HG02852 (cell line): ENCODE measurements around the gene CEBPZOS.
A peak's percentile ranks its signal among the peaks of the same experiment; 100 is the strongest.

Experiments
- ATAC-seq: cut with Tn5 transposase; IDR thresholded peaks from one replicate; pipeline ENCODE4 v1.9.1; 2021; ENCODE audit warnings: mild to moderate bottlenecking, moderate library complexity; ENCODE audit not compliant: unreplicated experiment

CEBPZOS gene

DNA sequence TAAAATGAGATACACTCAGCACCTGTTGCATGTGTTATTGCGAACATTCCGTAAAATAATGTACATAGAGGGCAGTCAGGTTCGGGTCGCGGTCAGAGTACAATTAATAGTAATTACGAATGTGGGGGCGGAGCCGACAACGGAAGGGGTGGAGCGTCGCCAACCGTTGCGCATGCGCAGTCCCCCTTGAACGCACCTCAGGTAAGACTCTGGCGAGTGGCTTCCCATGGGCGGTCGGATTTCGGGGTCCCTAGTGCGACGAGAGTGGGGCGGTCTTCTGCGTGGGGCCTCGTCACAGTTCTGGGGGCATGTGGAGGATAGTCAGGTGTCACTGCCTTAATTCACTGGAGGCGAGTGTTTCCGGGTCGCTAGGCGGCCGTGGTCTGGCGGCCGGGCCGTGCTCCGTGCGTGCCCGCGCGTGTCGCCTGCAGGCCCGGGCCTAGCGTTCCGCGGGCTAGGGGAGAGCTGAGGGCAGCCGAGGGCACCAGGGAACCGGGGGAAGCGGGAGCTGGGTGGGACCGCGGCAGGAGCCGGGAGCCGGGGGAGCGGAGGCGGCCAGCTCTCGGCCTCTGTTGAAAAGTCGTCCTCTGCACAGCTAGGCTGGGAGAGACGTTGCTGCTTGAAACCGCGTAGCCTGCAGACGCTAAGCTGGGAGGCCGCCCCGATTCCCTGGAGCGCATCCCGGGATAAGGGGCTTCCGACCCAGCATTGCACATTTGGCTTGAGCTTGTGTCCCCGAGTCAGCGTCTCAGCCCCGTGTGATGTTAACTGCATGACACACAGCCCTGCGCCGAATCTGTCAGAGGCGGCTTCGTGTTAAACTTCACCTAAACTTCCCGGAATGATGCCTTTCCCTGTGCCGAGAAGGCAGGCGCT lies at the start of gene CEBPZOS:
TSS of gene CEBPZOS (plus strand) at position 177 of the 876 bp plus-strand sequence. CDS start 3,209 bp downstream, outside the sequence.
- peak; percentile 70 for ATAC-seq

DNA sequence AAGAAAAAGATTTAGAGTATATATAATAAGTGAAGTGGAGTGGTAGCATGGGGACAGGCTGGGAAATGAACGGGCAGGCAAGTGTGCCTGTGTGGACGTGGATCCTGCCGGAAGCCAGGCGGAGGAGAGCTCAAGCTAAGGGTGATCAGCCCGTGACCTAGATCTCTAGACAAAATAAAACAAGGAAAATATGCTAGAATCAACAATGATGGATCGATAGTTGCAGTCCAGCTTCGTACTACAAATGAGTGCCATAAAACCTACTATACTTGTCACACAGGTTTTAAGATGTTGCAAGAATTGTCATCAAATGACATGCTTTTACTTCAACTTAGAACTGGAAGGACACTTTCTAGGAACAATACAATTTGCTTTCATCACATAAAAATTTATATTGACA lies 48.0 kb upstream of the CEBPZOS start:
- ATAC-seq, result no peak

DNA sequence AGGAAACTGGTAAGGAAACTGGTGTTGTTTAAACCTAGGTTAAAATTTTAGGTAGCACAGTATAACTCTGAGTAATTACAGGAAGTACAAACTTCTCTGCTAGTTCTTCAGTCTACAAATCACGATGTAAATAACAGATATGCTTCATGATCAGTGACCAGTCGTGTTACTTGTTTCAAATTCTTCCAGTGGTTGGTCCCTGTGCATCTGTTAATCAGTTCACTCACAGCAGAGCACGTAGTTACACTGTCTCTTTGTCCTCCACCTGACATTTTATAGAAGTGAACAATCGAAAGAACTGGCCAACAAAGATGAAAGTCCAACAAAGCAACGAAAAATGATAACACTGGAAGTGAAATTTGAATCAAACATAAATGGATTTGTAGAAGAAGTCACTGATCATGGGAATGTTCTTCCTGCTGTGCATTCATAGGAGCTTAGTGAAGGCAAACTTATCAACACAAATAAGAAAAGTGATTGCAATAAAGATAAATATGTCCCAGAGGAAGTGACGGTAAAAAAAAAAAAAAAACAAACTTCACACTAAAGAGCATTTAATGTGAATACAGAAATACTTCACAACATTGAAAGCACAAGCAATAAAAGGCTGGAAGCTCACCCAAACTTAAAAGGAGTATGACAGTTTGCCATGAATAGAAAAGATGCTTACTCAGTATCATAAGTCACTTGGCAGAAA lies 46.5 kb upstream of the CEBPZOS start:
- ATAC-seq, result no peak

DNA sequence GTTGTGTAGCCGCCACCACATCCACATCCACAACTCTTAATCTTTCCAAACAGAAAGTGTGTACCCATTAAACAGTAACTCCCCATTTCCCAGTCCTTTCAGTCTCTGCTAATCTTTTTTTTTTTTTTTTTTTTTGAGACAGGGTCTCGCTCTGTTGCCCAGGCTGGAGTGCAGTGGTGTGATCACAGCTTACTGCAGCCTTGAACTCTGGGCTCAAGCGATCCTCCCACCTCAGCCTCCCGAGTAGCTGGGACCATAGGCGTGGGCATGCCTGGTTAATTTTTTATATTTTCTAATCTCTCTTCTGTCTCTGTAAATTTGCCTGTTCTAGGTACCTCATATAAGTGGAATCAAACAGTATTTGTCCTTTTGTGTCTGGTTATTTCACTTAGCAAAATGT lies 43.1 kb upstream of the CEBPZOS start:
- ATAC-seq, result no peak

DNA sequence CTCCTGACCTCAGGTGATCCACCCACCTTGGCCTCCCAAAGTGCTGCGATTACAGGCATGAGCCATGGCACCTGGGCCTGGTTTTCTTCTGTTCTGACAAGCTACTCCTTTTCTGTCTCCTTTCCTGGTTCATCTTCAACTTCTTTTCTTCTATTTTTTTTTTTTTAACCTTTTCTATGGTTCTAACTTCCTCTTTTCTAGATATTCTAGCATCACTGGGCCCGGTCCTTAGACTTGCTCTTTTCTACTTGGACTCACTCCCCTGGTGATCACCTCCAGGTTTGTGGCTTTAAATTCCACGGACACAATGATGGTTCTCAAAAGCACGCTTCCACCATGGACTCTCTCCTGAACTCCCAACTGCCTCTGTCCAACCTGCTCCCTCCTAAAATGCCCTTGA lies 41.5 kb upstream of the CEBPZOS start:
- ATAC-seq, result no peak

DNA sequence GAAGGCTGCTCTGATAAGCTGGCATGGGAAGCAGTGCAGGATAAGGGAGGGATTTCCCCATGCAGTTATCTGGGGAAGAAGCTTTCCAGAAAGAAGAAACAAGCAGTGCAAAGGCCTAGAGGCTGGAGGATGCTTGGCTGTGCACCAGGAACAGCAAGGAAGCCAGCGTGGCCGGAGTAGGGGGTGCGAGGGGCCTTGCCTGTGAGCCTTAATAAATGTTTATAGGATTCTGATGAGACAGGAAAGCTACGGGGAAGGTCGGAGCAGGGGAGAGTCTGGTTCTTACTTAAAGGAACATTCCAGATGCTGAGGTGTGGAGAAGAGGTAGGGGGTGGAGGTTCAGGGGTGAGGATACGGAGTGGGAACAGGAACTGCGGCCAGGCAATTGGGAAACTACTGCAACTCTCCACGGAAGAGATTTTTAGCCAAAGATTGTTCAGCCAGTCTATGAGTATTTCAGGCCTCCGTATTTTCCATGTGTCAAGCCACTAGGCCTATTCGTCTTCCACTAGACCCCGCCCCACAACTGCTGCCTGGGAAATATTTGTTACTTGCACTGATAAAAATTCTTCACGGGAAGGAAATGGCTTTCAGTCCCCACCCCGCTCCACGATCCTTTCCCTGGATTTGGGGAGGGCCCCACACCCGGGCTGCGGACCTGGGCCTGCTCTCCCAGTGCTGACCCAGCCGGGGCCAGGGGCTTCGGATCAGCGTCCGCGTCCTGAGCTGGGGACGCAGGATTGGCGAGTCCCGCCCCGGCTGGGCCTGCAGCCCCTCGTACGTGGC lies 40.0 kb upstream of the CEBPZOS start:
- ATAC-seq, result peak; percentile 36

DNA sequence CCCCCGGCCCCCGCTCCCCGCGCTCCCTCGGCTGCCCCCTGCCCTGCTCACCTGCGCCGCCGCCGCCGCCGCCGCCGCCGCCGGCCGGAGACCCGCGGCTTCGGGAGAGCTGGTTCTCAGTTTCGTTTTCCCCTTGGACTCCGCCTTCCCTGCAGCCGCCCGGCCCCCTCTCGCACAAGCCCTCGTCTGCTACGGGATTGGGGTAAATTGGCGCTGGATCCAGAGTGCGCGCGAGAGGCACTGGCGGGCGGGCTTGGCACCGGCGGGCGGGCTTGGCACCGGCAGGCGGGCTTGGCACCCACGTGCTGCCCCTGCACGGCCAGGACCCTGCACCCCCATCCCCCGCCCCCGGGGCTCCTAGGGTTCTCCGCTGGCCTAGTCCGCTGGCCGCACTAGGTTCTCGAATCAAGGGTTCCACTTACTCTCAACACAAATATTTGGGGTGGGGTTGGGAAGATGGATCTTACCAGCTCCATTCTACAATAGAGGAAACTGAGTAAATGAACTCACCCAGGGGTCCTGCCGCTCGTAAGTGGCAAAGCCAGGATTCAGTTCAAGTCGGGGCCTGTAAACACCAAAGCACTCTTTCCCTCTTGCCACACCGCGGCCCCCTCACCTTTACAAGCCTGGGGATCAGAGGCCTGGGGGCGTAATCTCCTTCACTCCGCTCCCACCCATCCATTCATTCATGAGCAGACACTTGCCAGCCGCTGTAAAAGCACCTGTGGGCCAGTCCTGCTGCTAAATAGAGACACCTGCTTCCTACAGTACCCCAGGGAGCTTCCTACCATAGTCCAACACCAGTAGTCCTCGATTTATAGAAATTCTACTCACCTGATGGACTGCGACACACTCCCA lies 39.2 kb upstream of the CEBPZOS start, which contains the start of gene EIF2AK2:
TSS of gene EIF2AK2 (minus strand) at position 124 of the 858 bp plus-strand sequence. CDS start 9,174 bp downstream, outside the sequence.
- ATAC-seq, result peak; percentile 87

DNA sequence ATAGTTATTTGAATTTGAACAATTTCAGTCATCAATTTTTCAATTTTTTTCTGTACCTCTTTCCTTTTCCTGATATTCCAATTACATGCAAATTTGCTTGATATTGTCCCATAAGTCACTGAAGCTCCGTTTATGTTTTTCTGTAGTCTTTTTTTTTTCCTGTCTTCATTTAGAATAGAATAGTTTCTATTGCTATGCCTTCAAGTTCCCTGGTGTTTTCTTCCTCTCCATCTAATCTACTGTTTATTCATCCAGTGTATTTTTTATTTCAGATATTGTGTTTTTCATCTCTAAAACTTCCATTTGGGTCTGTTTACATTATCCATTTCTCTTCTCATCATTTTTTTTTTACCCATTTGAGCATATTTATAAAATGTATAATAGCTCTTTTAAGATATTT lies 31.5 kb upstream of the CEBPZOS start:
- ATAC-seq, result no peak

DNA sequence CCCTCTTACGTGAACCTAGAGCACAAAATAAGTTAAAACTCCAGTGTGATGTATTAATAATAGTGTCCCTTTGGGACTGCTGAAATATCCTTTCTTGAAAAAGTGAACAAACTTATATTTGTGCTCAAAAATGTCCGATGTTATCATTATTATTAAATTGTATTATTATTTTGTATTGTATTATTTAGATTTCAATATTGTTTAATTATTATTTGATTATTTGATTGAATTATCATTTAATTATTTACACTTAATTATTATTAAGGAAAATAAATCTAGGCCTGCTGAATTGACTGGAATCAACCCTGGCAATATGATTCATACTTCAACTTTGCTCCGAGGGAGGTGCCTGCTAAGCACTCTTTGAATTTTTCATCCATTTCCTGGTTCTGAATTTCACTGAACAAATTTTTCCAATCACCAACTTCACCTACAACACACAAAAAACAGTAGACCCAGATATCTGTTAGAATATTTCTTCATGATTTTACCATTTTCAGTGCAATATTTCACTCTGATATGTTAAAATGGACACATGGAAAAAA lies 28.6 kb upstream of the CEBPZOS start:
- ATAC-seq, result no peak

DNA sequence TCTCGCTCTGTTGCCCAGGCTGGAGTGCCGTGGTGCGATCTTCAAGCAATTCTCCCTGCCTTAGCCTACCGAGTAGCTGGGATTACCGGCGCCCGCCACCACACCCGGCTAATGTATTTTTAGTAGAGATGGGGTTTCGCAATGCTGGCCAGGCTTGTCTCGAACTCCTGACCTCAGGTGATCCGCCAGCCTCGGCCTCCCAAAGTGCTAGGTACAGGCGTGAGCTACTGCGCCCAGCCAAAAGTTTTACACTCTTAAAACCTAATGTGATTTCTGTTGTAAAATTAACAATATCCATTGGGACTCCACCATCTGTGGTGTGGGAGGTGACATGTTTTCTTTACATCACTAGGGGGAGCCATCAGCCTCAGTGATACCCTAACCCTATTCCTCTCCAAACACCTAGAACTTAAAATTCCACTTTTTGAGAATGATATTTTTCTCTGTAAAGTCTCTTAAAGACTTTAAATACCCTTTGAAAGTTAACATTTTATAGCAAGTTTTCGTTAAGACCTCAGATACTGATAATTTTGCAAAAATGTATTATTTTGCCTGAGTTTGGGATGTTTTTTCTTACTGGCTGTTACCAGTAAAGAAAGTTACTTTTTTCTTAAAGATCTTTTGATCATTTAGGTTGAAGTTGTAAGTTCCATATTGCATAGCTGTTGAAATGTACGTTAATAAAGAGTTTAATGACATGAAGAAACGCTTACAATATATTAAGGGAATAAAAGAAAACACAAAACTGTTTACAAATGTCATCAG lies 27.9 kb upstream of the CEBPZOS start:
- ATAC-seq, result no peak

DNA sequence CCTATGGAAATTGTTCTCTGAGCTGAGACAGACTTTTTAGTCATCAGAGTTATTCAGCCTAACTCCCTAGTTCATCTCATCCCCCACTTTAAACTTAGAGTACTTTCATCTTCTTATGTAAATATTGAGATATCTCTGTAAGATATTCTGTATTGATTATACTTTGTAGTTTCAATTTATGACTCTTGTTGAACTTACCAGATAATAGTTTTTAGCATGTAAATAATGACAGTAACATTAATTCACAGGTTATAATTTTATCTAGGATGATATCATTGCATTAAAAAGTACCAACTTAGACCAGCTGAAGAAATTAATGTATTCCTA lies 24.7 kb upstream of the CEBPZOS start:
- ATAC-seq, result no peak

DNA sequence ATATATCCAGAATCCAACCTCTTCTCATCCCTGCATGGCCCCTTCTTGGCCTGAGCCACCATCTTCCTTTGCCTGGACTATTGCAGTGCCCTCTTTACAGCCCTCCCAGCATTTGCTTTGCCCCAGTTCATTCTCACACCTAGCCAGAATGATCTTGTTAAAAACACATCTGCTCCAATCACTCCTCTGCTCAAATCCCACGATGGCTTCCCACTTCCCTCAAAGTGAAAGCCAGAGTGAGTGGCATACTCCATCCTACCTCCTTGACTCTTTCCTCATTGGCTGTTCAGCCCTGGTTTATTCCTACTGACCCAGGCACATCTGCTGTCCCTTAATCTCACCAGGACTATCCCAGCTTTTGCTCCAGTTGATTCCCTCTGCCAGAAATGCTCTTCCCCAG lies 22.6 kb upstream of the CEBPZOS start:
- no peak for ATAC-seq

DNA sequence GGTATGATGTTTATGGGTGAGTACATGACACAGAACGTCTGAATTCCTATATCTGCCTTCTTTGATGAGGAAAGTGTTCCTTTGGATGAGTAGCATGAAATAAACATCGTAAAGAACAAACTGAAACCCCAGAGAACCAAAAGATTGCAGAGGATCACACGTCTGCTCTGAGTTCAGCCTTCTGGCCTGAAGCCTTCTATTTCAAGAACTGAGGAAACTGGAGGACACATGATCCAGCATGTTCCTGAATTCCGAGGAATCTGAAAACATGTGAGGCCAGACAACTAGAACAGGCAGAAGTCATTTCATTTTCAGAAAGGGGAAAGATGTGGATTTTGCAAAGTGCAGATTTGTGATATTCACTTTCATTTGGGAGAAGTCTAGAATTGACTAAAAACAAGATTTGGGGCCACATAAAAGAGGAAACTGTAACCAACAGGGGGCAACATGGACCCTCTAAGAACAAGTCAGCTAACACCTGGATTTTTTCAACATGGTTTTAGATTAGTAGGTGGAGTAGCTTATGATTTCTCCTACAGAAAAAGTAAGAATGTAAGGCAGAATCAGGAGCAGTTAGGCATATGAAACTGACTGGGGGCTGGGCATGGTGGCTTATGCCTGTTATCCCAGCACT lies 16.2 kb upstream of the CEBPZOS start:
- no peak for ATAC-seq

DNA sequence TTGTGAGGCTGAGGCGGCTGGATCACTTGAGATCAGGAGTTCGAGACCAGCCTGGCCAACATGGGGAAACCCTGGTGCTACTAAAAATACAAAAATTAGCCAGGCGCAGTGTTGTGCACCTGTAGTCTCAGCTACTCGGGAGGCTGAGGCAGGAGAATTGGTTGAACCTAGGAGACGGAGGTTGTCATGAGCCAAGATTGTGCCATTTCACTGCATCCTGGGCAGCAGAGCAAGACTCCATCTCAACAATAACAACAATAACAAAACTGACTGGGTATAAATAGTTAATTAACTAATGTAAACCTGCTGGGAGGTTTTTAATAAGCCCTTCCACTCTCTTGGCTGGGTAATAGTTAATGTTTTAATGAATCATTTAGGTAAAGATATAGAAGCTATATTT lies 15.7 kb upstream of the CEBPZOS start:
- no peak for ATAC-seq

DNA sequence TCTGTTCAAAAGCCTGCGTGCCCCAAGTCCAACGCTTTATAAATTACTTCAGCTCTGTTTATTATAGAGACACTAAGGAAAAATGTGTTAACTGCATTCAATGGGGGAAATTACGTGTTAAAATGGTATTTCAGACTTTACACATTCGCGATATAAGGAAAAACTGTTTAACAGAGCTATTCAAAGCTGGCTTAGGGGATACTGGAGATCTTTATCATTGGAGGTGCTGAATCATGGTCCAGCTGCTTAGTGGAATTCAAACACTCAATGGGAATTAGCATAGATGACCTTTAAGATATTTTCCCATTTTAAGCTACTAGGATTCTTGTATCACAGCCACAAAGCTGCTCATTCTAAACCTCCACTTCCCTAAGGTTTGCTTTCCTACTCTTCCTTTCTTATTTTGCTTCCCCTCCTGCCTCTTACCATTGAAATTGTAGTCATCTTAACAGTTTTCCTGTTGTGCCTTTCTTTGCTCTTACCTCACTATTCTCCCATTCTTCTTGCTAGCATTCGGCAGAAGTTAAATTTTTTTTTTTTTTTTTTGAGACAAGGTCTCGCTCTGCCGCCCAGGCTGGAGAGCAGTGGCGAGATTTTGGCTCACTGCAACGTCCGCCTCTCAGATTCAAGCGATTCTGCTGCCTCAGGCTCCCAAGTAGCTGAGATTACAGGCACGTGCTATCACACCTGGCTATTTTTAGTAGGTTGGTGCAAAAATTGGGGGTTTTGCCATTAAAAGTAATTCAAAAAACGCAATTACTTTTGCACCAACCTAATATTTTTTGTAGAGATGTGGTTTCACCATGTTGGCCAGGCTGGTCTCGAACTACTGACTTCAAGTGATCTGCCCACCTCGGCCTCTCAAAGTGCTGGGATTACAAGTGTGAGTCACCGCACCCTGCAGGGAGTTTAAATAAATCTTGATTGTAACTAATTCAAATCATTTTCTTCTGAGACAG lies 14.3 kb upstream of the CEBPZOS start:
- ATAC-seq, result no peak

DNA sequence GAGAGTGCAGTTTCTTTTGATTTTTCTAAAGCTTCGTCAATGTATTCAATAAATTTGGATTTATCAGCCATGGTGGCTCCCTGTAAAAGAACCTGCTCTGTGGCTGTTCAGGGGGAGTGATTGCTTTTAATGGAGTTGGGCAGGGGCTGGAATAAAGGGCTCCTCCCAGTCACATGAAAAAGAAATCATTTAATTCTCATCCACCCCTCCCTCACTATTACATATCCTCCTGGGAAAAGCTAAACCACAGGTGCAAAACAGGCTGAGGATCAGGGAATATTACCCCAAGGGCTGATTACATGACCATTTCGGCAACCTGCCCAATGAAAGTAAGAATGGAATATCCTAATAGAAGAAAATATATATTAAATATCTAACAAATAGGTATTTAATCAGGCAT lies 7.7 kb upstream of the CEBPZOS start, which contains the start of gene SULT6B1:
TSS of gene SULT6B1 (minus strand) at position 101 of the 400 bp plus-strand sequence. CDS start at position 71, 30 bp downstream.
- no peak for ATAC-seq

DNA sequence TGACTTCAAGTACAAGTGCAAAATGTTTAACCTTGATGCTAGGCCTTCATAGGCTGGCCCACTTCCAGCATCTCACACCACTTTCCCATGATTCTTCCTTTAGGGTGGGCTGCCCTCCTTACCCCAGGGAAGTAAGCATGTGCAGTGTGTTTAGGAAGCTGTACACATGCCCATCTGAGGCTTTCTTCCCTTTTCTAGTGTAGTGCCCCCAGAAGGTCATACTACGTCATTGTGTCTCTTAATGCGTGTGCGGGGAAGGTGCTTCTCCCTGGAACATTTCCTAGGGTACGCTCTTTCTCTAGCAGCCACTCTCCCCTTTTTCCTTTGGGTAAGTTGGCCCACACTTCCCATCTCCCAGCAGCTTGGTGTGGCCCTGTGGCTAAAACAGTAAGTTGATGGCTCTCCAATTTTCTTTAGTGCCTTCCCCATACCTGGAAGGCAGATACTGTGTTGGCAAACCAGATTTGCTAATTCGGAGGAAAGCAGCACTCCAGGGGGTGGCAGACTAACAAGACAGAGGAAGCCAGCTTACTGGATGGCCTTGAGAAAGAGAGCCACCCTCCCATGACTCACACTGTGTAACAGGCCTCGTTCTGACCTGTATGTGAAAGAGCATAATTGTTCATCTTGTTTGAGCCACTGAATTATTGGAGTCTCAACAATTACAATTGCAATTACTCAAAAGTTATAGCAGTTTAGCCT lies 6.7 kb upstream of the CEBPZOS start:
- no peak for ATAC-seq
